GM19043 (cell line): Measurements from ENCODE around the gene GJD3.

Source experiments
- ATAC-seq: cut with Tn5 transposase; IDR thresholded peaks from one replicate; pipeline ENCODE4 v1.9.1; 2021; ENCODE audit warnings: low read depth; ENCODE audit not compliant: unreplicated experiment

The GJD3 gene

GRCh38 chr17:40314584-40314956 is 50.0 kb downstream of the GJD3 start:
- no peak for ATAC-seq

DNA sequence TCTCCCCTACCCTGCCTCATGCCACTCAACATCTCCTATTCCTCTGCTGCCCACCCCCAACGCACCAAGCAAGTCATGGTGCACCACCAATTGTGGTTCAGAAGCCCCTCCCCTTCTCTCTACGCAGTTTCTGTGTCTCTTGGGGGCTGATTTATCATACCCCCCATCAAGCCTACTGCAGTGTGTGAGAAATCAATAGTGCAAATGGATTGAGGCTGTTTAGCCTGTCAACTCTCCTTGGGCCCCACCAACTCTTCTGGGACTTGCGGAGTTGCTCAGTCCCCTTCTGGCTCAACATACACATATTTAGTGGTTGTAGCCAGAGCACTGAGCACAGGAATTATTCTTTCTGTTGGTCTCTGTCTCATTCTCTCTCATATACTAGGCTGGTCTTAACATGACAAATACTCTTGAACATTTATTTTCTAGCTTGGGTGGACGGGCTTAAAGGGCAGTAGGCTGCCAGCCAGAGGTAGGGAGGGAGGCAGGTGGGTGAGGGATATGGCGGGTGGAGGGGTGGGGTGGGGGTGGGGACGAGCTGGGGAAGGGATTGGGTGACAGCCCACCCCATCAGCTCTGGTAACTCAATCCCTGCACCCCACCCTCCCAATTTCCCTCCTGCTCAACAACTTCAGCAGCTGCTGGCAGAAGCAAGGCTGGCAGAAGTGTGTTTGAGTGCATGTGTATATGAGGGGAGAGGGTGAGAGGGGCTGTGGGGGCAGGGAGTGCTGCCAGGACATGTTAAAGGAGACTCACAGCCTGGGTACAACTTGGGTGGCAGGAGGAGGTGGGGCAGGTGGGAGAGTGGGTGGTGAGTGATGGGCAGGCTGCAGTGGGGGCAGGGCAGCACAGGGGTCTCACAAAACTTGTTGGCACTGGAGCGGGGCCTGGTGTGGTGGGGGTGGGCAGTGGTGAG is 50.6 kb downstream of the GJD3 start:
- ATAC-seq: no peak
